Measurements from ENCODE around the gene ISL1.

ISL1 gene

GRCh38 chr5:51383131-51384121, at the start of gene ISL1:
Gene ISL1, plus strand, starts transcription at chr5:51383448. Its CDS starts 224 bp downstream, at chr5:51383672.
- DNase-seq: peak; percentile 89 to 91

GRCh38 chr5:51336878-51337277, 46.4 kb upstream of the ISL1 start:
- DNase-seq: no peak

DNA sequence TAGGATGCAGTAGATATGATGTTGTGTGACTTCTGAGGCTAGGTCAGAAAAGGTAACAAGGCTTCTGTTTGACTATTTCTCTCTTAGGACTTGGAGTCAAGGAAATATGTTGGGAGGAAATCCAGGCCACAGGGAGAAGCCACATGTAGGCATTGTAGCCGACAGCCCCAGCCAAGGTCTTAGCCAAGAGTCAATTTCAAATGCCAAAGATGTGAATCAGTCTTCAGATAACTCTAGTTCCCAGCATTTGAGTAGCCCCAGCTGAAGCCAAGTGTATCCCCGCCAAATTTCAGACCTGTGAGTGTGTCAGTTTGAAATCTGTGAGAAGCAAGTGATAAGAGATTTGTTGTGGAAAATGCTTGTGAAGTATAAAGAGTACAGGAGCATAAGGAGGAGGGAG, 38.1 kb upstream of the ISL1 start:
- DNase-seq: no peak

DNA sequence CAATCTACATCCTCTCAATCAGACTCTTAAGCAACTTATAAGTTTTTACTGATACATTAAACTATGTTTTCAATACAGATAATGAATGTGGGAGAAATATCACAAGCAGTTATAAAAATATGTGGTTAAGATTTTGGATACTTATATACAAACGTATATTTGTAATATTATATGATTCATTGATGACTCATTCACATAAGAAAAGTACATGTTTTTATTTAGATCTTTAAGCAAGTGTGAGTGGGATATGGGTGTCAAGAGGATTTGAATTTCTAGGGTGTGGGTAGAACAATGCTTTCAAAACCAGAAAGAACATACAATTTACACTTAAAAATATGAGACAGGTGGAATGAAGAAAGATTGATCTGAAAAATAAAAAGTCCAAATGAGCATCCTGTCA, 36.1 kb upstream of the ISL1 start:
- DNase-seq: no peak

- no peak for DNase-seq
These were observed 35.5 kb upstream of the ISL1 start for GRCh38 chr5:51347704-51348103.

GRCh38 chr5:51371052-51371451, 12.2 kb upstream of the ISL1 start:
- DNase-seq: no peak

DNA sequence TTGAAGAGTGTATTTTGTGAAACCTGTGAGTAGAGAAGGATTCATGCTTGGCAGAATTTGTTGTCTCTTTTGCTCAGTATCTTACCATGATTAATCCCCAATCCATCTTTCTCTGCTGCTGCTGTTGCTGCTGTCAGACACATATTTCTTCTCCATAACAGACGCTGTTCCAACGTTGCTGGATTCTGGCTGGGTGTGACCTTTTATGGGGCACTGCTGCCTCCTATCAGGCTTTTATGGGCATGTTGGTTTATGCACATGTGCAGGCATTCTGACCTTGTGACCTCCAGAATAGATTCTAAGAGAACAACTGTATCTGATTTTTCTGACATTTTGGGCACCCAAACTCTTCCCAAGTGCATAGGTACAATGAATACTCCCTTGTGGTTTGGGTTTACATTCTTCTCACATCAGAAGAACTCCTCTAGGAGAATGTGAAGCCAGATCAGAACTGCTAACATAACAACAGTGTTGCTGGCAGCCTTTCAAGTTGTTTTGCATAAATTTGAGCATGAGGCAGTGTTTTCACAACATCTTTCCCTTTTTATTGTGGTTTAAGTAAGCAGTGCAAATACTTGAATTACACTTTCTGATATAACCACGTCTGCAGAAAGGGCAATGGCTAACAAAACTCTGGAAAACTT, 9.2 kb upstream of the ISL1 start:
- peak in 1 of 2 experiments; percentile 31 for DNase-seq

DNA sequence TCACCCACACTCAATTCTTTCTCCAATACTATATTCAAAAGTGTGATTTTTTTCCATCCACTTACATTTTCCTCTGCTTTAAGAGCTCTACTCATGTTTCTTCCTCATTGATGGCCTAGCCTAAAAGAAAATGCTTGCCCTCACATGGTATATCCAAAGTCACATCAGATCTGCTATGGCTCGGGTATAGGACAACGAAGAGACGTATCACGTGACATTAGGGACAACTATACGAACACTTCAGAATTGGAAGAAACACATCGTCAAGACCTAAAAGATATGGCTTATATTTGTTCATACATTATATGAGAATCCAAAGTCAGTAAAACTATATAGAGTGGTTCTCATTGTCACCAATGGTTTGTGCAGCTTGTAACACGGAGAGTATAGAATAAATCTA, 8.2 kb upstream of the ISL1 start:
- no peak for DNase-seq

GRCh38 chr5:51376509-51376908, 6.7 kb upstream of the ISL1 start:
- DNase-seq: peak in 1 of 2 experiments; percentile 69

- no peak for DNase-seq
These were observed 5.8 kb upstream of the ISL1 start for GRCh38 chr5:51377151-51378060.

GRCh38 chr5:51378061-51378409, 5.2 kb upstream of the ISL1 start:
- no peak for DNase-seq

DNA sequence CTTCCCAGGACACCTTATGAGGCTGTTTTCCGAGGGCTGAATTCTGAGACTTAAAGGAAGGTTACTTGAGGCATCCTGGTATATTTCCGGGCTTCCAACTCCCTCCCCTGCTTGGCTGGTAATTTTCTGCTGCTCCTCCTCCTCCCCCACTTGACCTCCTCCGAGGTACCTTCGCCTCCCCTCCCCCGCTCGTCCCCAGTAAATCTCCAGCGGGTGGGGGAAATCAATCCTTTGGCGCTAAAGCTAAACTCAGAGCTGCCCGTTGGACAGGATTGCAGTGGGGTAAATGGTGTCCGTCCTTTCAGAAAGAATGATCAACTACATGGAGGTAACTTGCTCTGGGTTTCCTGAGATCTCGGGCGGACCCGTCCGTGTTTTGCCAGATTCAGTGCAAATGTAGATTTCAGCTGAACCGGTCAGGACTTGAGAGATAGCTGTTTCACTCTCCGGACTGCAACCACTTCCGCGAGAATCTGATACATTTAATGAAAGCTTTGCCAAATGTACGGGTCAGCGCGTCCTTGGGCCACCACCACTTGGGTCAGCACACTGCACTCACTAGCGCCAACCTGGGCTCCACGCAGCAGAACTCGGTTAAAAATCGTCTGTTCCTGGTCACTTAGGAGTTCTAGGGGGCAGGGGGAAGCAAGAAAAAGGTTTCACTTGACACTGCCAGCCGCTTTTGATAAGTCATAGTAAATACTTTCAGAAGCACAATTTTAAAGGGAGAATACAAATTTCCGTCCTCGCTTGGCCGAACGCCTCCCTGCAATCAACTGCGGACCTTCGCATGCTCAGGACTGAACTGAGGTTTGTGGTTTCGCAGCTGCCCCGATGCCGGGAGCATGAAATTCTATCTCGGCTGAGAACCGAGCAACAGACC, 4.6 kb upstream of the ISL1 start:
- DNase-seq: peak; percentile 51

GRCh38 chr5:51379331-51379700, 3.9 kb upstream of the ISL1 start:
- no peak for DNase-seq

DNA sequence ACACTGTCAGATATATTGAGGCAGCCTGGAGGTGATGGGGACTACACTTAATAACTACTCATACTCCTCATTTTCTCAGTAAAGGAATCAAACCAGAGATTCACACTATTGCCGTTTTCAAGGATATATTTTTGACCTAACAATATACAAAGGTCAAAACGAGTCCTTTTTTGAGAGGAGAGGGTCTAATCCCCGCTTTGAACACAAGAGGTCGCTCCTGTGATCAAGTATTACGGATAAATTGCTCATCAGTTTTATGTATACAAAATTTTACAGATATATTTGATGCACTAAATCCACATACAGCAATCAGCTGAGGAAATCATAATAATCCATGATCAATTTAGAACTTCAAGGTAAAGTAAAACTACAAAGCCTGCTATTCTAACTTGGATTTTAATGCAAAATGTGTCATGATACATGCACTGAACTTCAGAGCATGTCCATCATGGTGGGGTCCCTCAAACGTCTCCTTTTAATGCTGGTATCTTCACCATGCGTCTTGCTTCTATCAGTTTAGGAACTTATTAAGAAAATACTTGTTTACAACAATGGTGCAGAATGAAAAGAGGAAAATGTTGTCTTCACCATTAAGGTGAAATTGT, 2.5 kb upstream of the ISL1 start:
- peak; percentile 54 to 71 for DNase-seq

- peak in 1 of 2 experiments; percentile 24 for DNase-seq
These were observed 1.3 kb upstream of the ISL1 start for GRCh38 chr5:51381761-51382474.

GRCh38 chr5:51382521-51383130, 622 bp upstream of the ISL1 start:
- peak in 1 of 2 experiments; percentile 46 for DNase-seq

DNA sequence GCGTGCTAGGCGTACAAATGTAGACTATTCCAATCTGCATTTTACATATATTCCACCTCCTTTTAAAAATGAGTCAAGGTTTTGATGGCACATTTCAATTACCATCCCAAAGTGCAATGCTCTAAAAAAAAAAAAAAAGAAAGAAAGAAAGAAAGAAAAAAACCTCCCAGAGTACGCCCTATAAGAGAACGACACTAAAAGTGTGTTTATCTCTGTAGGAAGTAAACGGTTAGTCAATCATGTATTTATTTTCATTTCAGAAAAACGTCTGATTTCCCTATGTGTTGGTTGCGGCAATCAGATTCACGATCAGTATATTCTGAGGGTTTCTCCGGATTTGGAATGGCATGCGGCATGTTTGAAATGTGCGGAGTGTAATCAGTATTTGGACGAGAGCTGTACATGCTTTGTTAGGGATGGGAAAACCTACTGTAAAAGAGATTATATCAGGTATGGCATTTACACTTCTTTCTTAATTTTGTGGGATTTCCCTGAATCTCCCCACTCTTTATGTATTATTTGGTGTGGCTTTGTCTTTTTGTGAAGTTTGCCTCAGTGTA, 1.1 kb downstream of the ISL1 start:
- no peak for DNase-seq

DNA sequence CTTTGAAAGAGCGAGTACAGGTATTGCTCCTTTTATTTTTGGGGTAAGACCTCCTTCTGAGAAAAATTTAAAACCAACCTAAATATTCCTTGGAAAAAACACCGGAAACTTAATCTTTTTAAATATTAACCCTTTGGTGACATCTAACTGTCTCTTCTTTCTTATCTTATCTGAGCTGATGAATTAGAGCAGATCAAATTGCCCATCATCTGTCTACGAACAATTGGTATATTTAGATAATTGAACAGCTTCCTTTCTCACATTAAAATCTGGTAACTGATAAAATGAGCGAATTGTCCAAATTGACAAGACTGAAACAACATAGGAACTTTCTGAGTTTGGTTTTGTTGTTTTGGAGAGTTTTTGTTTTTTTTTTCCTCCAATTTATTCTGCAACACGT, 2.0 kb downstream of the ISL1 start:
- no peak for DNase-seq

DNA sequence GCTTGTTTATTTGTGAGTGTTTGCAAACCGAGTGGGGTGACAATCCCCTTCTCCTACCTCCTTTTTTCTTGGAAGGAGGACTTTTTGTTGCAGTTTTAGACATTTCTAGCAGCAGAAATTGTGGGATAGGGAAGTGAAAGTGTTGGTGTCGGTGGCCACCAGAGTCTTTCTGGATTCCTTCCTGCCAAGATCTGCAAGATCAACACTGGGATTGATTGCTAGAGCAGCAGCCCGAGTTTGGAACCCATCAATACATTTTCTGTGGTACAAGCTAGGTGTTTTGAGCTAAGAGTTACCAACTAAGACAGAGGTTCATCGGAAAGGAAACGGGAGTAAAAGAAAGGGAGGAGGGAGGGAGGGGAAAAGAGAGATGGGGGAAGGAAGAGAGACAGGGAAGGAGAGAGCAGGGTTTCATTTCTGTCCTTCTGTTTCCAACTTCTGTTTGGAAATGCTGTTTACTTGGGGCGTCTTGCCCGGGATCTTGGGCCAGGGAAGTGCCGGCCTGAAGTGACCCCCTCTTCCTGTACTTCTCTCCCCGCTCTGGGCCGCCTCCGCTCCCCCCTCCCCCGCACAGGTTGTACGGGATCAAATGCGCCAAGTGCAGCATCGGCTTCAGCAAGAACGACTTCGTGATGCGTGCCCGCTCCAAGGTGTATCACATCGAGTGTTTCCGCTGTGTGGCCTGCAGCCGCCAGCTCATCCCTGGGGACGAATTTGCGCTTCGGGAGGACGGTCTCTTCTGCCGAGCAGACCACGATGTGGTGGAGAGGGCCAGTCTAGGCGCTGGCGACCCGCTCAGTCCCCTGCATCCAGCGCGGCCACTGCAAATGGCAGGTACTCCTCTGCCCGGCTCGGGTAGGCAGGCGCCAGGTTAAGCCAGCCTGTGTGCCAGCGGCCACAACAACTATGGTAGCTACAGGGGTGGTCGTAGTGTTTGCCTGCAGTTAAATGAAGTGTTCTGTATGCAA, 4.0 kb downstream of the ISL1 start:
- DNase-seq: peak in 1 of 2 experiments; percentile 27
